GM23248 (cell line): ENCODE results near the gene FBXL5. TPM values are rescaled to one million over a fixed set of nuclear protein-coding genes. Genes with fewer than 3 reads are reported as not detected.

ENCODE experiments used
- DNase-seq: peaks from one replicate; pipeline ENCODE4 v3.0.0-alpha.2; 2015
- H2AFZ ChIP-seq: fragments of 200-600 bp; sonication (generic); 2 replicates; pipeline ENCODE4 v1.6.1; 2016; ENCODE audit warnings: antibody characterized with exemption
- H3F3A ChIP-seq: fragments of 200-600 bp; sonication (generic); 2 replicates; pipeline ENCODE4 v1.6.1; 2016; ENCODE audit warnings: mild to moderate bottlenecking, antibody characterized with exemption, mixed run types; ENCODE audit not compliant: insufficient read depth
- H3K27ac ChIP-seq: fragments of 200-600 bp; sonication (generic); 2 replicates; pipeline ENCODE4 v1.5.1; 2016; ENCODE audit warnings: mild to moderate bottlenecking
- H3K27me3 ChIP-seq: fragments of 200-600 bp; sonication (generic); replicated peaks from 2 replicates; pipeline ENCODE4 v1.6.1; 2016; ENCODE audit warnings: mild to moderate bottlenecking; ENCODE audit not compliant: insufficient read depth
- H3K36me3 ChIP-seq: fragments of 200-600 bp; sonication (generic); 2 replicates; pipeline ENCODE4 v1.6.1; 2016; ENCODE audit warnings: low read depth, mild to moderate bottlenecking
- H3K4me1 ChIP-seq: fragments of 200-600 bp; sonication (generic); 2 replicates; pipeline ENCODE4 v1.6.1; 2016; ENCODE audit warnings: mild to moderate bottlenecking; ENCODE audit not compliant: insufficient read depth
- H3K4me2 ChIP-seq: fragments of 200-600 bp; sonication (generic); one replicate; pipeline ENCODE4 v1.6.1; 2016; ENCODE audit warnings: mild to moderate bottlenecking; ENCODE audit not compliant: unreplicated experiment
- H3K4me3 ChIP-seq: fragments of 200-600 bp; sonication (generic); 2 replicates; pipeline ENCODE4 v1.5.1; 2016; ENCODE audit warnings: mild to moderate bottlenecking
- H3K79me2 ChIP-seq: fragments of 200-600 bp; sonication (generic); 2 replicates; pipeline ENCODE4 v1.6.1; 2016; ENCODE audit warnings: mild to moderate bottlenecking; ENCODE audit not compliant: insufficient read depth
- H3K9ac ChIP-seq: fragments of 200-600 bp; sonication (generic); 2 replicates; pipeline ENCODE4 v1.6.1; 2016; ENCODE audit warnings: mild to moderate bottlenecking
- H3K9me2 ChIP-seq: fragments of 200-600 bp; sonication (generic); 2 replicates; pipeline ENCODE4 v1.6.1; 2016; ENCODE audit warnings: mixed run types, mild to moderate bottlenecking, moderate library complexity; ENCODE audit not compliant: insufficient read depth
- H3K9me3 ChIP-seq: fragments of 200-600 bp; sonication (generic); one replicate; pipeline ENCODE4 v1.6.1; 2017; ENCODE audit warnings: low read depth
- H4K20me1 ChIP-seq: fragments of 200-600 bp; sonication (generic); 2 replicates; pipeline ENCODE4 v1.6.0; 2016; ENCODE audit not compliant: insufficient read depth
- EZH2 ChIP-seq: fragments of 200-600 bp; sonication (generic); IDR thresholded peaks from 2 replicates; pipeline ENCODE4 v1.6.1; 2018; ENCODE audit warnings: antibody characterized with exemption, mild to moderate bottlenecking; ENCODE audit not compliant: insufficient read depth, poor library complexity, severe bottlenecking
- EZH2phosphoT487 ChIP-seq: fragments of 200-600 bp; sonication (generic); IDR thresholded peaks from 2 replicates; pipeline ENCODE4 v1.6.1; 2018; ENCODE audit warnings: antibody characterized with exemption, moderate library complexity, mild to moderate bottlenecking, low read depth; ENCODE audit not compliant: insufficient read depth
- WGBS, 2 experiments: methylation state at CpG; one replicate each; pipeline ENCODE4 v1.1.6; 2015 to 2017; ENCODE audit warnings: low lambda C conversion rate in 2 of 2, low coverage in 1 of 2; ENCODE audit errors: missing lambda C conversion rate in 2 of 2; 5-methylcytosine and 5-hydroxymethylcytosine counted together
- in situ Hi-C: fragments of 300-500 bp; cut with MboI; formaldehyde crosslinking; loops from 2 replicates; pipeline ENCODE4 v1.15.0; 2020
- polyA plus RNA-seq: library from polyadenylated mRNA; unstranded; fragments of >200 nt; fragmentation: Nextera tagmentation; extraction: Ambion mirVana; gene quantifications from 2 replicates; pipeline ENCODE4 v1.2.1, GENCODE V29; 2016
- total RNA-seq: library from RNA; depleted of rRNA; stranded (reverse); fragments of >200 nt; shearing (Covaris generic); gene quantifications from 2 replicates; pipeline ENCODE4 v1.2.3, GENCODE V29; 2014

FBXL5 gene
- total and polyA plus RNA-seq, 2 experiments from 2014 or later, result 55.6 to 82.7 TPM

GRCh38 chr4:15692602-15693001 is 37.4 kb upstream of the FBXL5 start:
- Histone ChIP-seq H3K4me3 (no peak overlapping the region), H3K27ac (no peak overlapping the region), H3K4me2 (no peak overlapping the region), H3K36me3 (peaks cover 2% of the 10 kb centered on the region; the same call in 1 of the 2 replicates), H3K4me1 (peaks cover 62% of the 10 kb centered on the region), H3K9me2 (no peaks in the 10 kb centered on the region), H3K9me3 (no peaks in the 10 kb centered on the region), H3K9ac (no peak overlapping the region), H3K79me2 (no peaks in the 10 kb centered on the region), H3K27me3 (no peaks in the 10 kb centered on the region), H2AFZ (no peak overlapping the region), H4K20me1 (no peaks in the 10 kb centered on the region), H3F3A (peaks cover 63% of the 10 kb centered on the region)
- in situ Hi-C loops, result no loop called here
- 83 to 94% methylated on average over 2 of the region's 2 CpGs for WGBS, 2 experiments
- TF ChIP-seq EZH2phosphoT487 (no peak), EZH2 (no peak)
- DNase-seq, result no peak

GRCh38 chr4:15691346-15692135 is 36.4 kb upstream of the FBXL5 start:
- peaks cover 12% of the 10 kb centered on the region for H3K36me3 ChIP-seq
- peaks cover 74% of the 10 kb centered on the region for H3F3A ChIP-seq
- no peaks in the 10 kb centered on the region for H4K20me1 ChIP-seq
- no peaks in the 10 kb centered on the region for H3K9me2 ChIP-seq
- peak overlapping the region; percentile 85 for H3K27ac ChIP-seq
- in situ Hi-C loops, result no loop called here
- peak; percentile 79 for DNase-seq
- H3K9ac ChIP-seq, result peak overlapping the region; percentile 8; the same call in 1 of the 2 replicates
- TF ChIP-seq EZH2phosphoT487 (no peak), EZH2 (no peak)
- no peaks in the 10 kb centered on the region for H3K9me3 ChIP-seq
- H3K4me2 ChIP-seq, result peak overlapping the region; percentile 68
- 36 to 37% methylated on average over 3 of the region's 3 CpGs for WGBS, 2 experiments
- no peaks in the 10 kb centered on the region for H3K27me3 ChIP-seq
- peaks cover 2% of the 10 kb centered on the region; the same call in 1 of the 2 replicates for H3K79me2 ChIP-seq
- no peak overlapping the region for H3K4me3 ChIP-seq
- no peak overlapping the region for H2AFZ ChIP-seq
- peaks cover 71% of the 10 kb centered on the region for H3K4me1 ChIP-seq

GRCh38 chr4:15690020-15690809 is 35.1 kb upstream of the FBXL5 start:
- H3K4me1 ChIP-seq, result peaks cover 61% of the 10 kb centered on the region
- 24 to 27% methylated on average over 7 of the region's 7 CpGs for WGBS, 2 experiments
- in situ Hi-C loops, result no loop called here

GRCh38 chr4:15689540-15689939 is 34.4 kb upstream of the FBXL5 start:
- Histone ChIP-seq H3K4me2 (peak overlapping the region; percentile 68), H2AFZ (no peak overlapping the region), H3K27ac (peak overlapping the region; percentile 85), H3K27me3 (no peaks in the 10 kb centered on the region), H3K9me3 (no peaks in the 10 kb centered on the region), H4K20me1 (no peaks in the 10 kb centered on the region), H3F3A (peaks cover 63% of the 10 kb centered on the region), H3K36me3 (peaks cover 26% of the 10 kb centered on the region), H3K9ac (peak overlapping the region; percentile 52), H3K4me3 (peak overlapping the region; percentile 13; the same call in 1 of the 2 replicates), H3K4me1 (peaks cover 55% of the 10 kb centered on the region), H3K9me2 (no peaks in the 10 kb centered on the region; the same call in 1 of the 2 replicates), H3K79me2 (peaks cover 22% of the 10 kb centered on the region)
- TF ChIP-seq EZH2 (no peak), EZH2phosphoT487 (no peak)
- WGBS, 2 experiments, result 96 to 98% methylated on average over 2 of the region's 2 CpGs
- peak; percentile 37 for DNase-seq
- in situ Hi-C loops, result no loop called here

More at GRCh38 chr4:15690020-15690809, 35.1 kb upstream of the FBXL5 start:
- Histone ChIP-seq H3K9me2 (no peaks in the 10 kb centered on the region; the same call in 1 of the 2 replicates), H3K27me3 (no peaks in the 10 kb centered on the region), H4K20me1 (no peaks in the 10 kb centered on the region), H3K27ac (peak overlapping the region; percentile 85), H3K9ac (peak overlapping the region; percentile 52), H3K4me3 (peak overlapping the region; percentile 13), H3K36me3 (peaks cover 20% of the 10 kb centered on the region), H3K9me3 (no peaks in the 10 kb centered on the region), H3F3A (peaks cover 68% of the 10 kb centered on the region), H3K4me2 (peak overlapping the region; percentile 68), H2AFZ (no peak overlapping the region), H3K79me2 (peaks cover 16% of the 10 kb centered on the region)
- TF ChIP-seq EZH2, result no peak
- TF ChIP-seq EZH2phosphoT487, result no peak
- DNase-seq, result peak; percentile 92
